ENCODE data around the gene CR1. TPM values are rescaled to one million over a fixed set of nuclear protein-coding genes. Genes with fewer than 3 reads are reported as not detected.
"Not testable (repeated sequence)": the region's sequence is repeated elsewhere in the genome, so short reads cannot be mapped to it uniquely, and the experiment has no call there.

Gene CR1
- polyA plus RNA-seq, 4 donors, result 17.1 to 20.2 (median 18.6) TPM

GRCh38 chr1:207579436-207579799, 83.5 kb downstream of the CR1 start:
- DNase-seq (ENCODE audit: low read depth in 4 of 4, low spot score in 2 of 4), result no peak

DNA sequence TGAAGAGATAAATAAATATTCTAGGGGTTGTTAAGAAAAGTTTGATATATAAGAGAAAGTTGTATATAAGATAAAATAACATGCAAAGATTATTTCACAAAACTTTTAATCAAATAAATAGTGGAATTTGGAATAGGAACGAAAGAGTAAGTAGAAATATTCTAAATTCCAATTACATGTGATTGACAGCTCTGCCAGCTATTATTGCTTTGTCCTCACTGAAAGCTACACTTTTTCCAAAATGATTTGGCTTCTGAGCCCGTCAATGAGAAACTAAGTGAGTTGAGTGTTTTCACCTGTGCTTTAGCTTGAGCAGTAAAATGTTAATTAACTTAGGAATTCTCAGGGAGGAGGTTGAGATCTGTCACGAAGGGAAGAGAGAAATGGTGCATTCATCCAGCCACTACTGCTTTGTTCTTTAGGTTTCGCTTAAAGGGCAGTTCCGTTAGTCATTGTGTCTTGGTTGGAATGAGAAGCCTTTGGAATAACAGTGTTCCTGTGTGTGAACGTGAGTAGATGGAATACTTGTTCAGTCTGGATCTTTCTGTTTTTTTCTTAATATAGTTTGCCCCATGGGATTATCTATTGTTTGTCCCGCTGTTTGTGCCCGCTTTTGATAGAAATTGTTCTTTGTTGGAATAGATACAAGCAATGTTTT, 85.7 kb downstream of the CR1 start:
- no peak for DNase-seq (ENCODE audit: low read depth in 4 of 4, low spot score in 2 of 4)

DNA sequence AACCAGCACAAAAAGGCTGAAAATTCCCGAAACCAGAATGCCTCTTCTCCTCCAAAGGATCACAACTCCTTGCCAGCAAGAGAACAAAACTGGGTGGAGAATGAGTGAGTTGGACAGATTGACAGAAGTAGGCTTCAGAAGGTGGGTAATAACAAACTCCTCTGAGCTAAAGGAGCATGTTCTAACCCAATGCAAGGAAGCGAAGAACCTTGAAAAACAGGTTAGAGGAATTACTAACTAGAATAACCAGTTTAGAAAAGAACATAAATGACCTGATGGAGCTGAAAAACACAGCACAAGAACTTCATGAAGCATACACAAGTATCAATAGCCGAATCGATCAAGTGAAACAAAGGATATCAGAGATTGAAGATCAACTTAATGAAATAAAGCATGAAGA, 93.5 kb downstream of the CR1 start:
- not testable (repeated sequence) for DNase-seq (ENCODE audit: low read depth in 4 of 4, low spot score in 2 of 4)

DNA sequence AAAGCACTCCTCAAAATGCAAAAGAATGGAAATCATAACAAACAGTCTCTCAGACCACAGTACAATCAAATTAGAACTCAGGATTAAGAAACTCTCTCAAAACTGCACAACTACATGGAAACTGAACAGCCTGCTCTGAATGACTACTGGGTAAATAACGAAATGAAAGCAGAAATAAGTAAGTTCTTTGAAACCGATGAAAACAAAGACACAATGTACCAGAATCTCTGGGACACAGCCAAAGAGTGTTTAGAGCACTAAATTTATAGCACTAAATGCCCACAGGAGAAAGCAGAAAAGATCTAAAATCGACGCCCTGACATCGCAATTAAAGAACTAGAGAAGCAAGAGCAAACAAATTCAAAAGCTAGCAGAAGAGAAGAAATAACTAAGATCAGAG, 95.2 kb downstream of the CR1 start:
- not testable (repeated sequence) for DNase-seq (ENCODE audit: low read depth in 4 of 4, low spot score in 2 of 4)

DNA sequence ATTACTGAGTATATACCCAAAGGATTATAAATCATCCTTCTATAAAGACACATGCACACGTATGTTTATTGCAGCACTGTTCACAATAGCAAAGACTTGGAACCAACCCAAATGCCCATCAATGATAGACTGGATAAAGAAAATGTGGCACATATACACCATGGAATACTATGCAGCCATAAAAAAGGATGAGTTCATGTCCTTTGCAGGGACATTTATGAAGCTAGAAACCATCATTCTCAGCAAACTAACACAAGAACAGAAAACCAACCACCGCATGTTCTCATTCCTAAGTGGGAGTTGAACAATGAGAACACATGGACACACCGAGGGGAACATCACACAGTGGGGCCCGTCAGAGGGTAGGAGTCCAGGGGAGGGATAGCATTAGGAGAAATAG, 98.1 kb downstream of the CR1 start:
- not testable (repeated sequence) for DNase-seq (ENCODE audit: low read depth in 4 of 4, low spot score in 2 of 4)

DNA sequence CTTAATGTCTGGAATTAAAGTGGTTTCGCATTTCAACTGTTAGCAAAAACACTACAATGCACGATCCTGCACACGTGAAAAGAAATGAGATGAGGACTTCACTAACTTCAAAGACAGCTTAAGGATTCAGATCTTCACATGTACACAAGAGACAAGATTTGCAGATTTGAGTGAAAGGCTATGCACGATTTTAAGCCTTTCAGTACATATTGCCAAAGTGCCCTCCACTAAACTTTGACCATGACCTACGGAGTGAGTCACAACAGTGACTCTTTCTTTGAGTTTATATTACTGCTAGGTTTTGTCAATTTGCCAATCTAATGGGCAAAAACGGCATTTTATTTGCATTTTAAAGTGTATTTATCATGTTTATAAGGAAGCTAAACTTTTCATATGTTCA, 107.8 kb downstream of the CR1 start:
- no peak for DNase-seq (ENCODE audit: low read depth in 4 of 4, low spot score in 2 of 4)

GRCh38 chr1:207605444-207606361, 109.7 kb downstream of the CR1 start:
- no peak for DNase-seq (ENCODE audit: low read depth in 4 of 4, low spot score in 2 of 4)

GRCh38 chr1:207606362-207606755, 110.4 kb downstream of the CR1 start:
- no peak for DNase-seq (ENCODE audit: low read depth in 4 of 4, low spot score in 2 of 4)

- DNase-seq (ENCODE audit: low read depth in 4 of 4, low spot score in 2 of 4), result no peak
These were observed 116.8 kb downstream of the CR1 start for GRCh38 chr1:207612762-207613161.

DNA sequence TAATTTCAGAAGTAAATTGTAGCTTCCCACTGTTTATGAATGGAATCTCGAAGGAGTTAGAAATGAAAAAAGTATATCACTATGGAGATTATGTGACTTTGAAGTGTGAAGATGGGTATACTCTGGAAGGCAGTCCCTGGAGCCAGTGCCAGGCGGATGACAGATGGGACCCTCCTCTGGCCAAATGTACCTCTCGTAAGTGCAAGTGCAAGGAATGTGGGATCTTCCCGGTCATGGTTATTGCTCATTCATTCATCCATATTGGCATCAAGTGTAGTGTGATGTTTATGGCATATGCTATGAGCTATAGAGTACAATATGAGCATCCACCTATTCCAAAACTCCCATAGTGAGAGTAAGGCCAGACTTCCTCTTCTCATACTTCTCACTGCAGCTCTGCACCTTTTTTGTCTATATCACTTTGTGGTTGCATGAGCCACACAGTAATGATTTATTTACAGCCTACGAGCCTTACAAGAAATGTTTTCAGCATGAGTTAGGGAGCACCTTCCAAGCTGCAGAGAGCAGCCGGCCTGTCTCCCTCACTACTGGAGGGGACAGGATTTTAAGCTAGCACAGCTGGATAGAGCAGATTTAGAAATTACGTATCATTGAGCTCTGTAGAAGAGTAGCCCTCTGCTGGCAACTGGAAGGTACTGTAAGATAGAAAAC, 124.0 kb downstream of the CR1 start:
- DNase-seq (ENCODE audit: low read depth in 4 of 4, low spot score in 2 of 4), result peak; percentile 19 to 53 (median 37)

GRCh38 chr1:207620543-207620893, 124.6 kb downstream of the CR1 start:
- DNase-seq (ENCODE audit: low read depth in 4 of 4, low spot score in 2 of 4), result no peak

GRCh38 chr1:207625504-207626071, 129.6 kb downstream of the CR1 start:
- not testable (repeated sequence) for DNase-seq (ENCODE audit: low read depth in 4 of 4, low spot score in 2 of 4)

- no peak for DNase-seq (ENCODE audit: low read depth in 4 of 4, low spot score in 2 of 4)
These were observed 131.0 kb downstream of the CR1 start for GRCh38 chr1:207626972-207627337.

DNA sequence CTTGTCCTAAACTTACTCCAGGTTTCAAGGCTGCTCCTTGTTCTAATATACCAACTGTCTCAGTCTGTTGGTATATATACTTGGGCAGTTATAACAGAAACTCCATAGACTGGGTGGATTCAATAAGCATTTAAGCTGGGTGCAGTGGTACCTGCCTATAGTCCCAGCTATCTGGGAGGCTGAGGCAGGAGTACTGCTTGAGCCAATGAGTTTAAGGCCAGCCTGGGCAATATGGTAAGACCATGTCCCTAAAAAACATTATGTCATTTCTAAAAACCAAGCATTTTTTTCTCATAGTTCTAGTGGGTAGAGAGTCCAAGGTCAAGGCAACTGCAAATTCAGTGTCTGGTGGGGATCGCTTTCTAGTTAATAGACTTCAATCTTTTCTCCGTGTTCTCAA, 131.5 kb downstream of the CR1 start:
- no peak for DNase-seq (ENCODE audit: low read depth in 4 of 4, low spot score in 2 of 4)

- no peak for DNase-seq (ENCODE audit: low read depth in 4 of 4, low spot score in 2 of 4)
These were observed 132.8 kb downstream of the CR1 start for GRCh38 chr1:207628776-207629175.

DNA sequence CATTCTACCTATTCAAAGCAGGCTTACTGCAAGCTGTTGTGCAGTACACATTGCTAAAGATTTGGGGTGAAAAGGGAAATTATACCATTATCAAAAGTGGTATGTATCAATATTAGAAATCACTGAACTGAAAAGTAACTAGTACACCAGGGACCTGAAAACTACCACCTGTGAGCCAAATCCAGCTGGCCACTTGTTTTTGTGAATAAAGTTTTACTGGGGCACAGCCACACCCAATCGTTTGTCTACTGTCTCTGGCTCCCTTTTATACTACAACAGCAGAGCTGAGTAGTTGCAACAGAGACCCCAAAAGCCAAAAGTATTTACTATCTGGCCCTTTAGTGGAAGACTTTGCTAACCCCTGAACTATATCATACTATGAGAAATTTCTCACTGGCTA, 135.2 kb downstream of the CR1 start:
- DNase-seq (ENCODE audit: low read depth in 4 of 4, low spot score in 2 of 4), result no peak

GRCh38 chr1:207633226-207633625, 137.3 kb downstream of the CR1 start:
- no peak for DNase-seq (ENCODE audit: low read depth in 4 of 4, low spot score in 2 of 4)

GRCh38 chr1:207633699-207634289, 137.8 kb downstream of the CR1 start:
- DNase-seq (ENCODE audit: low read depth in 4 of 4, low spot score in 2 of 4), result not testable (repeated sequence)

DNA sequence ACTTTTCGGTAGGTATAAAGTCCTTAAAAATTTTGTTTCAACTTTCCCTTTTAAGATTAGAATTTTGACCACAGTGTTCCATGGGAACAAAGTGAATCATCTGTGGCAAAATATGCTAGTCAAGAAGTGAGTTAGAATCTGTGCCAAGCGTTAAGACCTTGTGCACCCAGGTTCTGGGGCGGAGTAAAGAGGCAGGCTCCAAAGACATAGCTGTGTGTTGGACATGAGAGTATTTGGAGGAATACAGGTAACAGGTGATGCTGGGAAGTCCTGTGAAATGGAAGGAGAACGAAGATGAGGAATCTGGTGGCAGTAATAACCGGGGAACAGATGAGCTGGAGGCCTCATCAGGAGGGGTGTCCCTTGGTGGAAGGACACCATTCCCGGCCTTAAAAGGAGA, 138.3 kb downstream of the CR1 start:
- not testable (repeated sequence) for DNase-seq (ENCODE audit: low read depth in 4 of 4, low spot score in 2 of 4)

- not testable (repeated sequence) for DNase-seq (ENCODE audit: low read depth in 4 of 4, low spot score in 2 of 4)
These were observed 139.7 kb downstream of the CR1 start for GRCh38 chr1:207635569-207636186.

Measured in left renal cortex interstitium (tissue), 4 donors.